H1 (cell line): ENCODE results near the gene CAGE1. TPM values are rescaled to one million over a fixed set of nuclear protein-coding genes. Genes with fewer than 3 reads are reported as not detected.

Experiments used
- BRCA1 ChIP-seq: IDR thresholded peaks from 2 replicates; pipeline ENCODE4 v1.6.1; 2012; ENCODE audit warnings: low read depth, low read length, improper control_type of control experiment
- CHD1 ChIP-seq: IDR thresholded peaks from 2 replicates; pipeline ENCODE4 v1.6.1; 2012; ENCODE audit warnings: low read depth, low read length, improper control_type of control experiment
- CTBP2 ChIP-seq: IDR thresholded peaks from 2 replicates; pipeline ENCODE4 v1.7.0; 2011; ENCODE audit warnings: borderline replicate concordance, mild to moderate bottlenecking, moderate library complexity, mixed read lengths, low read length; ENCODE audit not compliant: insufficient read depth, insufficient read length
- HDAC6 ChIP-seq: IDR thresholded peaks from one replicate; pipeline ENCODE4 v1.7.1; 2012; ENCODE audit warnings: low read depth, mild to moderate bottlenecking, inconsistent platforms, low read length, moderate library complexity
- KDM1A ChIP-seq: fragments of 200-600, 300-600 bp; sonication (generic); IDR thresholded peaks from 2 replicates; pipeline ENCODE4 v1.7.1; 2016; ENCODE audit warnings: mild to moderate bottlenecking, low read length, borderline replicate concordance
- RBBP5 ChIP-seq: IDR thresholded peaks from 2 replicates; pipeline ENCODE4 v1.7.1; 2012; ENCODE audit warnings: low read depth, mild to moderate bottlenecking, inconsistent platforms, low read length, moderate library complexity, borderline replicate concordance
- RFX5 ChIP-seq: IDR thresholded peaks from 2 replicates; pipeline ENCODE4 v1.6.1; 2011; ENCODE audit warnings: low read depth, low read length, improper control_type of control experiment, borderline replicate concordance
- SP4 ChIP-seq: IDR thresholded peaks from 2 replicates; pipeline ENCODE4 v1.6.1; 2012; ENCODE audit warnings: low read length, inconsistent platforms
- TCF12 ChIP-seq: IDR thresholded peaks from 2 replicates; pipeline ENCODE4 v1.6.1; 2011; ENCODE audit warnings: low read depth, mild to moderate bottlenecking, low read length
- polyA plus RNA-seq, 7 experiments: library from polyadenylated mRNA; depleted of rRNA in 3 of 7; stranded (reverse) in 5 of 7; unstranded in 2 of 7; fragments of >200 nt in 5 of 7; fragments of 200-250 nt in 2 of 7; gene quantifications; 1 replicate in 5 of 7; 2 replicates in 1 of 7; 4 replicates in 1 of 7; pipeline versions ENCODE4 v1.2.1 to v1.2.3, GENCODE V29; 2011 to 2013; ENCODE audit warnings: missing spikeins in 2 of 7, mixed read lengths in 2 of 7
- total RNA-seq: library from RNA; stranded (reverse); fragmentation: NEBNext Ultra II Directional; extraction: Animal tissue kit (Norgen Biotek cat#: 25700); gene quantifications from 2 replicates; pipeline ENCODE4 v1.2.1, GENCODE V29; 2021
- TF ChIP-seq, protein P1 (sequence below): fragments of 300-600 bp; sonication (generic); IDR thresholded peaks from 2 replicates; pipeline ENCODE4 v1.7.1; 2012; ENCODE audit warnings: low read length, moderate library complexity, mild to moderate bottlenecking, inconsistent platforms; ENCODE audit not compliant: insufficient replicate concordance

The CAGE1 gene
- total and polyA plus RNA-seq, 2 of the 8 experiments (the other 6 are each of a cell fraction or from before 2014, with no cell fraction given): 0.09 TPM; not detected in 1

DNA sequence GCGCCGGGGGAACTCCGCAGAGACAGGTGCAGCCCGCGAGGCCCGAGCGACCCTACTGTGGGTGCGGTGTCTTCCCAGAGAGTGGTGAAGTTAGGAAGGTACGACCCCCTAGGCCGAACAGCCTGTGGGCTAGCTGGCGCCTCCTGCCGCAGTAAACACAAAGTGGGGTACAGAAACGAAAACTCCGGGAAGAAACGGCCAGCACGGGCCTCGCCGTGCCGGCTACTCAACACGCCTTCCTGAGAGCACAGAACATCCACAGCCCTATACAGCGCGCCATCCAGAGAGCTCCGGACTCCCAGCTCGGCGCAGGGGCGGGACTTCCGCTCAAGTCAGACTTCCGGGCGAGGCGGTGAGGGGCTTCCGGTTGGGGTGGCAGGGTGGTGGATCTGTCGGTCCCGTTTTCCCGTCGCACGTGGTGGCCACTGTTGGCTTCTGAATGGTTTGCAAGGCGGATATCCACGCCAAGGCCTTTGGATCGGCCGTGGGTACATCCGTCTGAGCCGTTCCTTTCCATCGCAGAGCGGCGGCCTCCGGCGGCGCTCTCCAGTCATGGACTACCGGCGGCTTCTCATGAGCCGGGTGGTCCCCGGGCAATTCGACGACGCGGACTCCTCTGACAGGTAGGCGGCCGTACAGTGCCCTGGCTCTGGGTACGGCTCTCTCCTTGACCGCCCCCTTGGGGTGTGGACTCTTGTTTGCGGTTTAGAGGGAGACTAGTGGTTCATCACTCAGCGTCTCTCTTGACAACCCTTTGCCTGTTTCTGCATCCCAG lies at the start of gene CAGE1, which contains the start of gene RIOK1 (continued):
- TF ChIP-seq BRCA1: no peak
- TF ChIP-seq, protein P1, sequence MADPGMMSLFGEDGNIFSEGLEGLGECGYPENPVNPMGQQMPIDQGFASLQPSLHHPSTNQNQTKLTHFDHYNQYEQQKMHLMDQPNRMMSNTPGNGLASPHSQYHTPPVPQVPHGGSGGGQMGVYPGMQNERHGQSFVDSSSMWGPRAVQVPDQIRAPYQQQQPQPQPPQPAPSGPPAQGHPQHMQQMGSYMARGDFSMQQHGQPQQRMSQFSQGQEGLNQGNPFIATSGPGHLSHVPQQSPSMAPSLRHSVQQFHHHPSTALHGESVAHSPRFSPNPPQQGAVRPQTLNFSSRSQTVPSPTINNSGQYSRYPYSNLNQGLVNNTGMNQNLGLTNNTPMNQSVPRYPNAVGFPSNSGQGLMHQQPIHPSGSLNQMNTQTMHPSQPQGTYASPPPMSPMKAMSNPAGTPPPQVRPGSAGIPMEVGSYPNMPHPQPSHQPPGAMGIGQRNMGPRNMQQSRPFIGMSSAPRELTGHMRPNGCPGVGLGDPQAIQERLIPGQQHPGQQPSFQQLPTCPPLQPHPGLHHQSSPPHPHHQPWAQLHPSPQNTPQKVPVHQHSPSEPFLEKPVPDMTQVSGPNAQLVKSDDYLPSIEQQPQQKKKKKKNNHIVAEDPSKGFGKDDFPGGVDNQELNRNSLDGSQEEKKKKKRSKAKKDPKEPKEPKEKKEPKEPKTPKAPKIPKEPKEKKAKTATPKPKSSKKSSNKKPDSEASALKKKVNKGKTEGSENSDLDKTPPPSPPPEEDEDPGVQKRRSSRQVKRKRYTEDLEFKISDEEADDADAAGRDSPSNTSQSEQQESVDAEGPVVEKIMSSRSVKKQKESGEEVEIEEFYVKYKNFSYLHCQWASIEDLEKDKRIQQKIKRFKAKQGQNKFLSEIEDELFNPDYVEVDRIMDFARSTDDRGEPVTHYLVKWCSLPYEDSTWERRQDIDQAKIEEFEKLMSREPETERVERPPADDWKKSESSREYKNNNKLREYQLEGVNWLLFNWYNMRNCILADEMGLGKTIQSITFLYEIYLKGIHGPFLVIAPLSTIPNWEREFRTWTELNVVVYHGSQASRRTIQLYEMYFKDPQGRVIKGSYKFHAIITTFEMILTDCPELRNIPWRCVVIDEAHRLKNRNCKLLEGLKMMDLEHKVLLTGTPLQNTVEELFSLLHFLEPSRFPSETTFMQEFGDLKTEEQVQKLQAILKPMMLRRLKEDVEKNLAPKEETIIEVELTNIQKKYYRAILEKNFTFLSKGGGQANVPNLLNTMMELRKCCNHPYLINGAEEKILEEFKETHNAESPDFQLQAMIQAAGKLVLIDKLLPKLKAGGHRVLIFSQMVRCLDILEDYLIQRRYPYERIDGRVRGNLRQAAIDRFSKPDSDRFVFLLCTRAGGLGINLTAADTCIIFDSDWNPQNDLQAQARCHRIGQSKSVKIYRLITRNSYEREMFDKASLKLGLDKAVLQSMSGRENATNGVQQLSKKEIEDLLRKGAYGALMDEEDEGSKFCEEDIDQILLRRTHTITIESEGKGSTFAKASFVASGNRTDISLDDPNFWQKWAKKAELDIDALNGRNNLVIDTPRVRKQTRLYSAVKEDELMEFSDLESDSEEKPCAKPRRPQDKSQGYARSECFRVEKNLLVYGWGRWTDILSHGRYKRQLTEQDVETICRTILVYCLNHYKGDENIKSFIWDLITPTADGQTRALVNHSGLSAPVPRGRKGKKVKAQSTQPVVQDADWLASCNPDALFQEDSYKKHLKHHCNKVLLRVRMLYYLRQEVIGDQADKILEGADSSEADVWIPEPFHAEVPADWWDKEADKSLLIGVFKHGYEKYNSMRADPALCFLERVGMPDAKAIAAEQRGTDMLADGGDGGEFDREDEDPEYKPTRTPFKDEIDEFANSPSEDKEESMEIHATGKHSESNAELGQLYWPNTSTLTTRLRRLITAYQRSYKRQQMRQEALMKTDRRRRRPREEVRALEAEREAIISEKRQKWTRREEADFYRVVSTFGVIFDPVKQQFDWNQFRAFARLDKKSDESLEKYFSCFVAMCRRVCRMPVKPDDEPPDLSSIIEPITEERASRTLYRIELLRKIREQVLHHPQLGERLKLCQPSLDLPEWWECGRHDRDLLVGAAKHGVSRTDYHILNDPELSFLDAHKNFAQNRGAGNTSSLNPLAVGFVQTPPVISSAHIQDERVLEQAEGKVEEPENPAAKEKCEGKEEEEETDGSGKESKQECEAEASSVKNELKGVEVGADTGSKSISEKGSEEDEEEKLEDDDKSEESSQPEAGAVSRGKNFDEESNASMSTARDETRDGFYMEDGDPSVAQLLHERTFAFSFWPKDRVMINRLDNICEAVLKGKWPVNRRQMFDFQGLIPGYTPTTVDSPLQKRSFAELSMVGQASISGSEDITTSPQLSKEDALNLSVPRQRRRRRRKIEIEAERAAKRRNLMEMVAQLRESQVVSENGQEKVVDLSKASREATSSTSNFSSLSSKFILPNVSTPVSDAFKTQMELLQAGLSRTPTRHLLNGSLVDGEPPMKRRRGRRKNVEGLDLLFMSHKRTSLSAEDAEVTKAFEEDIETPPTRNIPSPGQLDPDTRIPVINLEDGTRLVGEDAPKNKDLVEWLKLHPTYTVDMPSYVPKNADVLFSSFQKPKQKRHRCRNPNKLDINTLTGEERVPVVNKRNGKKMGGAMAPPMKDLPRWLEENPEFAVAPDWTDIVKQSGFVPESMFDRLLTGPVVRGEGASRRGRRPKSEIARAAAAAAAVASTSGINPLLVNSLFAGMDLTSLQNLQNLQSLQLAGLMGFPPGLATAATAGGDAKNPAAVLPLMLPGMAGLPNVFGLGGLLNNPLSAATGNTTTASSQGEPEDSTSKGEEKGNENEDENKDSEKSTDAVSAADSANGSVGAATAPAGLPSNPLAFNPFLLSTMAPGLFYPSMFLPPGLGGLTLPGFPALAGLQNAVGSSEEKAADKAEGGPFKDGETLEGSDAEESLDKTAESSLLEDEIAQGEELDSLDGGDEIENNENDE: no peak
- TF ChIP-seq CHD1: no peak
- TF ChIP-seq CTBP2: no peak
- no peak for TF ChIP-seq SP4
- TF ChIP-seq KDM1A: no peak
- no peak for TF ChIP-seq RFX5
- TF ChIP-seq HDAC6: no peak
- TF ChIP-seq RBBP5: no peak
- TF ChIP-seq TCF12: no peak
